Breast epithelium (tissue), 3 donors: ENCODE results near the gene CYBC1.

Source experiments
- POLR2AphosphoS5 ChIP-seq, 3 donors: sonication (generic); formaldehyde crosslinking; IDR thresholded peaks; one replicate each; pipeline ENCODE4 v1.6.1; 2017; ENCODE audit warnings: antibody characterized with exemption in 3 of 3
- TF ChIP-seq, protein P1 (sequence below), 3 donors: fragments of 450-650 bp; IDR thresholded peaks; one replicate each; pipeline ENCODE4 v1.5.1; 2016 to 2017; ENCODE audit warnings: antibody characterized with exemption in 3 of 3, mild to moderate bottlenecking in 3 of 3, moderate library complexity in 3 of 3

DNA sequence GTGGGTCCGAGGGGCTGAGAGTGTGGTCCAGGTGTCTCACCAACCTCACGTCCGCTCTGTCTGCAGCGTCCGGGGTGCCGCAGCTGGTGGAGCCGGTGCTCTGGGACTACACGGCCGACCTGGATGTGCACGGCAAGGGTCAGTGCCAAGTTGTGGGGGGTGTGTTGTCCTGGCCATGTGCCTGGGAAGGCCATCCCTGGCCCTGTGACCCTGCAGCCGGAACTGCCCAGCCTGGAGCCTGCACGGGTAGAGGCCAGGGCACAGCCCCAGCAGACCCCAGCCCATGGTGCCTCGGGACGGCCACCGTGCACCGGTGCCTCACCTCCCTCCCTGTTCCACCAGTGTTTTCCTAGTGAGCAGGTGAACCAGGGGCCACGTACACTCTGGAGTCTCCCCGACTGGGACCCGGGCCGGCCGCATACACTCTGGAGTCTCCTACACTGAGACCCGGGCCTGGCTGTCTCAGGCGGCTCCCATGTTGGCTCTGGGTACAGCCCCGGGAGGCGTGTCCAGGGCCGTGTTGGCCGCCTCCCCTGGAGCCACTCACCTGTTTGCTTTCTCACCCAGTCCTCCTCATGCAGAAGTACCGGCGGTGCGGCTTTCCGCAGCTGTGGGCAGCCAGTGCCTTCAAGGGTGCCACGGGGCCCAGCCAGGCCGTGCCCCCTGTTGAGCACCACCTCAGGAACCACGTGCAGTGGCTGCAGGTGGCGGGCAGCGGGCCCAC lies 13.8 kb downstream of the CYBC1 start:
- TF ChIP-seq POLR2AphosphoS5 (IDR thresholded peaks at IDR 0.05) = no peak
- TF ChIP-seq, protein P1, sequence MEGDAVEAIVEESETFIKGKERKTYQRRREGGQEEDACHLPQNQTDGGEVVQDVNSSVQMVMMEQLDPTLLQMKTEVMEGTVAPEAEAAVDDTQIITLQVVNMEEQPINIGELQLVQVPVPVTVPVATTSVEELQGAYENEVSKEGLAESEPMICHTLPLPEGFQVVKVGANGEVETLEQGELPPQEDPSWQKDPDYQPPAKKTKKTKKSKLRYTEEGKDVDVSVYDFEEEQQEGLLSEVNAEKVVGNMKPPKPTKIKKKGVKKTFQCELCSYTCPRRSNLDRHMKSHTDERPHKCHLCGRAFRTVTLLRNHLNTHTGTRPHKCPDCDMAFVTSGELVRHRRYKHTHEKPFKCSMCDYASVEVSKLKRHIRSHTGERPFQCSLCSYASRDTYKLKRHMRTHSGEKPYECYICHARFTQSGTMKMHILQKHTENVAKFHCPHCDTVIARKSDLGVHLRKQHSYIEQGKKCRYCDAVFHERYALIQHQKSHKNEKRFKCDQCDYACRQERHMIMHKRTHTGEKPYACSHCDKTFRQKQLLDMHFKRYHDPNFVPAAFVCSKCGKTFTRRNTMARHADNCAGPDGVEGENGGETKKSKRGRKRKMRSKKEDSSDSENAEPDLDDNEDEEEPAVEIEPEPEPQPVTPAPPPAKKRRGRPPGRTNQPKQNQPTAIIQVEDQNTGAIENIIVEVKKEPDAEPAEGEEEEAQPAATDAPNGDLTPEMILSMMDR (IDR thresholded peaks at IDR 0.05) = no peak
